HCT116 (cell line): ENCODE data around the gene SDK1.

Experiments
- CTCF ChIP-seq, 3 experiments: fragments of 200-600 bp in 1 of 3; sonication (generic) in 1 of 3; IDR thresholded peaks in 2 of 3; conservative IDR thresholded peaks in 1 of 3; 2 replicates each; pipeline ENCODE4 v1.5.1; 2012 to 2017; ENCODE audit warnings: low read depth in 2 of 3, low read length in 2 of 3, antibody characterized with exemption in 1 of 3, borderline replicate concordance in 1 of 3, control low read depth in 1 of 3, mild to moderate bottlenecking in 1 of 3, mixed read lengths in 1 of 3, mixed run types in 1 of 3, moderate library complexity in 1 of 3; ENCODE audit not compliant: insufficient read depth in 1 of 3
- ELF1 ChIP-seq: IDR thresholded peaks from 2 replicates; pipeline ENCODE4 v1.6.1; 2012; ENCODE audit warnings: low read depth, borderline replicate concordance
- EZH2 ChIP-seq: fragments of 200-600 bp; sonication (generic); IDR thresholded peaks from 2 replicates; pipeline ENCODE4 v1.6.1; 2017; ENCODE audit warnings: antibody characterized with exemption, mixed run types
- EZH2phosphoT487 ChIP-seq: fragments of 200-600 bp; IDR thresholded peaks from 2 replicates; pipeline ENCODE4 v1.6.1; 2018; ENCODE audit warnings: antibody characterized with exemption, borderline replicate concordance
- MAX ChIP-seq: IDR thresholded peaks from 2 replicates; pipeline ENCODE4 v1.6.1; 2012
- POLR2A ChIP-seq: IDR thresholded peaks from 2 replicates; pipeline ENCODE4 v1.7.0; 2011; ENCODE audit warnings: borderline replicate concordance; ENCODE audit not compliant: insufficient read depth, insufficient read length; ENCODE audit errors: extremely low read depth
- POLR2AphosphoS5 ChIP-seq: IDR thresholded peaks from 2 replicates; pipeline ENCODE4 v1.6.1; 2011; ENCODE audit warnings: mild to moderate bottlenecking, low read depth, low read length, moderate library complexity
- RAD21 ChIP-seq: IDR thresholded peaks from 2 replicates; pipeline ENCODE4 v1.6.1; 2012; ENCODE audit warnings: low read depth, mild to moderate bottlenecking
- REST ChIP-seq: IDR thresholded peaks from 2 replicates; pipeline ENCODE4 v1.6.1; 2012; ENCODE audit warnings: low read depth
- SP1 ChIP-seq: IDR thresholded peaks from 2 replicates; pipeline ENCODE4 v1.6.1; 2012; ENCODE audit warnings: low read depth
- SRF ChIP-seq: IDR thresholded peaks from 2 replicates; pipeline ENCODE4 v1.6.1; 2012; ENCODE audit warnings: low read depth
- TCF7L2 ChIP-seq: IDR thresholded peaks from 2 replicates; pipeline ENCODE4 v1.7.0; 2011; ENCODE audit warnings: borderline replicate concordance, inconsistent platforms; ENCODE audit not compliant: insufficient read depth, insufficient read length; ENCODE audit errors: extremely low read depth
- YY1 ChIP-seq: IDR thresholded peaks from 2 replicates; pipeline ENCODE4 v1.6.1; 2011; ENCODE audit warnings: low read length, low read depth, moderate library complexity, mild to moderate bottlenecking; ENCODE audit not compliant: insufficient replicate concordance; ENCODE audit errors: extremely low read depth
- ZNF274 ChIP-seq: fragments of 200-500 bp; sonication (Bioruptor generic); IDR thresholded peaks from 2 replicates; pipeline ENCODE4 v1.6.1; 2014; ENCODE audit warnings: mild to moderate bottlenecking, low read depth, low read length, inconsistent platforms

GRCh38 chr7:4127909-4128560 is 827.0 kb downstream of the SDK1 start:
- TF ChIP-seq CTCF (IDR thresholded peaks at IDR 0.05 in 2 of 3, conservative IDR thresholded peaks at IDR 0.05 in 1 of 3; ENCODE audit: borderline replicate concordance in 1 of 3, insufficient read depth in 1 of 3, low read depth in 2 of 3, low read length in 2 of 3) (no peak), MAX (no peak), POLR2A (no peak), ZNF274 (no peak), EZH2 (no peak), YY1 (no peak), RAD21 (no peak), ELF1 (no peak), EZH2phosphoT487 (no peak), POLR2AphosphoS5 (no peak), SRF (no peak), SP1 (no peak), REST (no peak), TCF7L2 (no peak)
